GM21717 (cell line): ENCODE data around the gene PTTG1IP2.

Experiments
- ATAC-seq: cut with Tn5 transposase; IDR thresholded peaks from one replicate; pipeline ENCODE4 v1.9.1; 2021; ENCODE audit warnings: mild to moderate bottlenecking, moderate library complexity; ENCODE audit not compliant: unreplicated experiment

Gene PTTG1IP2

DNA sequence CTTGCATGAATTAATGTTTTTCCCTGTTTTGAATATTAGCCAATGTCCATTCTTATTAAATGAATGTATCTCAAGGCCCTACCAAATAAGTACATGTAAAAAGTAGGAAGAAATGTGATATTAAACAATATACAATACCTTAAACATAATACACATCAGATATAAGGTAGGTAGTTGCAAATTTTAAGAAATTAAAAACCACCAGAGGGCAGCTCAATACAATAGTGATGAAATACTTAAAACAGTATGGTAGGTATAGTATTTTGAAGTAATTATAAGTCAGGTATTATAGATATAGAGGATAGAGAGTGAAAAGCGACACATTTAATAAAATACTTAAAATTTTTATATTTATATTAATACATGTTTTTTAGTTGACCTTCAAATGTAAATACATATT is 83.1 kb downstream of the PTTG1IP2 start:
- no peak for ATAC-seq

DNA sequence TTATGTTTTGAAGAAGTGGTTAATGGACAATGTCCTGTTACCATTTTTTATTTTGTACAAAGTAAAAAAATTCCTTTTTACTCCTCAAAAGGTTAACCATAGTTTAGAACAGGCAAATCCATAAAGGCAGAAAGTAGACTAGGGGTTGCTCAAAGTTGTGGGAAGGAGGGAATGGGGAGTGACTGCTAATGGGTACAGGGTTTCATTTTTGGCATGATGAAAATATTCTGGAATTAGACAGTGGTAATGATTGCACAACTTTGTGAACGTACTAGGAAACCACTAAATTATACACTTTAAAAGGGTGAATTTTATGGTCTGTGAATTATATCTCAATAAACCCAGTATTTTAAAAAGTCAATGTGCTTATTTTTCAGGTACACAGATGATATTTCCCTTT is 91.3 kb downstream of the PTTG1IP2 start:
- no peak for ATAC-seq
